Hindlimb muscle (tissue), 1 donor: ENCODE data around the gene MARS1. TPM values are rescaled to one million over a fixed set of nuclear protein-coding genes. Genes with fewer than 3 reads are reported as not detected.

Source experiments
- DNase-seq: peaks from one replicate; pipeline ENCODE4 v3.0.0-alpha.2; 2013
- polyA plus RNA-seq: library from polyadenylated mRNA; unstranded; fragments of 120-200 nt; gene quantifications from one replicate; pipeline ENCODE4 v1.2.1, GENCODE V29; 2013; ENCODE audit not compliant: insufficient read length

MARS1 gene
- polyA plus RNA-seq, 1 donor, result 98.7 TPM

GRCh38 chr12:57518176-57518919 is 30.5 kb downstream of the MARS1 start:
- DNase-seq, result peak; percentile 60

GRCh38 chr12:57518920-57519795 is 31.3 kb downstream of the MARS1 start:
- peak; percentile 29 for DNase-seq

- DNase-seq, result no peak
Measured at GRCh38 chr12:57519796-57520052, 31.9 kb downstream of the MARS1 start.

GRCh38 chr12:57520053-57520818 is 32.4 kb downstream of the MARS1 start, which contains the start of gene DDIT3:
TSS of gene DDIT3 (minus strand) at chr12:57520514. CDS start at chr12:57517406, 3,108 bp downstream.
- peak; percentile 98 for DNase-seq

GRCh38 chr12:57521525-57522010 is 33.7 kb downstream of the MARS1 start:
- peak; percentile 57 for DNase-seq

- DNase-seq, result peak; percentile 90
Measured at GRCh38 chr12:57522011-57522886, 34.4 kb downstream of the MARS1 start, which contains the start of gene MBD6. TSS of gene MBD6 (plus strand) at chr12:57522824. CDS start at chr12:57524304, 1,480 bp downstream.

- DNase-seq, result peak; percentile 79
Measured at GRCh38 chr12:57522887-57523705, 35.2 kb downstream of the MARS1 start.

- no peak for DNase-seq
Measured at GRCh38 chr12:57523706-57524614, 36.1 kb downstream of the MARS1 start.

- DNase-seq, result no peak
Measured at GRCh38 chr12:57524814-57525614, 37.1 kb downstream of the MARS1 start.

GRCh38 chr12:57525615-57526383 is 37.9 kb downstream of the MARS1 start:
- DNase-seq, result no peak

GRCh38 chr12:57526477-57527126 is 38.7 kb downstream of the MARS1 start:
- no peak for DNase-seq

GRCh38 chr12:57527184-57527583 is 39.3 kb downstream of the MARS1 start:
- no peak for DNase-seq

GRCh38 chr12:57528176-57528575 is 40.3 kb downstream of the MARS1 start:
- no peak for DNase-seq

GRCh38 chr12:57528831-57529555 is 41.1 kb downstream of the MARS1 start:
- DNase-seq, result no peak

- no peak for DNase-seq
Measured at GRCh38 chr12:57529831-57530230, 42.0 kb downstream of the MARS1 start.

GRCh38 chr12:57530396-57531142 is 42.7 kb downstream of the MARS1 start:
- no peak for DNase-seq
